ENCODE measurements around the gene MAPK14. TPM values are rescaled to one million over a fixed set of nuclear protein-coding genes. Genes with fewer than 3 reads are reported as not detected.
A peak's percentile ranks its signal among the peaks of the same experiment; 100 is the strongest.

Gene MAPK14
- total RNA-seq, 2 experiments from 2014 or later = 57.3 to 62.2 TPM

- Mint-ChIP-seq H3K27me3 (no peaks in the 10 kb centered on the region), H3K27ac (no peak overlapping the region), H3K36me3 (peaks cover 9% of the 10 kb centered on the region), H3K9me3 (no peaks in the 10 kb centered on the region), H3K4me3 (no peak overlapping the region), H3K4me1 (no peaks in the 10 kb centered on the region)
- DNase-seq = no peak
- no peak for ATAC-seq (ENCODE audit: low read depth)
- POLR2A ChIA-PET = no interaction called here
Observed at GRCh38 chr6:36049582-36049981, 22.0 kb downstream of the MAPK14 start.

GRCh38 chr6:36050305-36050704, 22.7 kb downstream of the MAPK14 start:
- Mint-ChIP-seq H3K4me1 (no peaks in the 10 kb centered on the region), H3K9me3 (no peaks in the 10 kb centered on the region), H3K27me3 (no peaks in the 10 kb centered on the region), H3K4me3 (no peak overlapping the region), H3K27ac (no peak overlapping the region), H3K36me3 (peaks cover 8% of the 10 kb centered on the region)
- peak; percentile 52 for ATAC-seq (ENCODE audit: low read depth)
- DNase-seq = no peak
- POLR2A ChIA-PET = no interaction called here

- Mint-ChIP-seq H3K9me3 (no peaks in the 10 kb centered on the region), H3K4me3 (no peak overlapping the region), H3K36me3 (peaks cover 7% of the 10 kb centered on the region), H3K27ac (no peak overlapping the region), H3K4me1 (no peaks in the 10 kb centered on the region), H3K27me3 (no peaks in the 10 kb centered on the region)
- DNase-seq (no peak), ATAC-seq (ENCODE audit: low read depth) (no peak)
- POLR2A ChIA-PET = no interaction called here
Observed at GRCh38 chr6:36050947-36051710, 23.5 kb downstream of the MAPK14 start.

GRCh38 chr6:36052097-36052496, 24.5 kb downstream of the MAPK14 start:
- no peak overlapping the region for H3K27ac Mint-ChIP-seq
- no peak for DNase-seq
- H3K27me3 Mint-ChIP-seq = no peaks in the 10 kb centered on the region
- POLR2A ChIA-PET = no interaction called here
- no peak overlapping the region for H3K4me3 Mint-ChIP-seq
- no peaks in the 10 kb centered on the region for H3K9me3 Mint-ChIP-seq
- H3K4me1 Mint-ChIP-seq = peaks cover 2% of the 10 kb centered on the region
- H3K36me3 Mint-ChIP-seq = peaks cover 4% of the 10 kb centered on the region
- no peak for ATAC-seq (ENCODE audit: low read depth)

- H3K4me3 Mint-ChIP-seq = no peak overlapping the region
- no peaks in the 10 kb centered on the region for H3K9me3 Mint-ChIP-seq
- peaks cover 6% of the 10 kb centered on the region for H3K36me3 Mint-ChIP-seq
- no peak for ATAC-seq (ENCODE audit: low read depth)
- POLR2A ChIA-PET = no interaction called here
- H3K27ac Mint-ChIP-seq = no peak overlapping the region
- H3K4me1 Mint-ChIP-seq = peaks cover 4% of the 10 kb centered on the region
- H3K27me3 Mint-ChIP-seq = no peaks in the 10 kb centered on the region
- DNase-seq = no peak
Observed at GRCh38 chr6:36053878-36054277, 26.3 kb downstream of the MAPK14 start.

- POLR2A ChIA-PET = no interaction called here
Observed at GRCh38 chr6:36054415-36054814, 26.8 kb downstream of the MAPK14 start.

GRCh38 chr6:36054956-36055355, 27.3 kb downstream of the MAPK14 start:
- Mint-ChIP-seq H3K27ac (no peak overlapping the region), H3K9me3 (no peaks in the 10 kb centered on the region), H3K4me1 (peaks cover 4% of the 10 kb centered on the region), H3K36me3 (peaks cover 13% of the 10 kb centered on the region), H3K27me3 (no peaks in the 10 kb centered on the region), H3K4me3 (no peak overlapping the region)
- DNase-seq (no peak), ATAC-seq (ENCODE audit: low read depth) (no peak)
- POLR2A ChIA-PET = no interaction called here

More at GRCh38 chr6:36054415-36054814, 26.8 kb downstream of the MAPK14 start:
- Mint-ChIP-seq H3K4me3 (no peak overlapping the region), H3K36me3 (peaks cover 8% of the 10 kb centered on the region), H3K4me1 (peaks cover 4% of the 10 kb centered on the region), H3K9me3 (no peaks in the 10 kb centered on the region), H3K27ac (no peak overlapping the region), H3K27me3 (no peaks in the 10 kb centered on the region)
- ATAC-seq (ENCODE audit: low read depth) (no peak), DNase-seq (no peak)

GRCh38 chr6:36056178-36056577, 28.6 kb downstream of the MAPK14 start:
- Mint-ChIP-seq H3K4me3 (no peak overlapping the region), H3K27me3 (no peaks in the 10 kb centered on the region), H3K4me1 (peaks cover 4% of the 10 kb centered on the region), H3K9me3 (no peaks in the 10 kb centered on the region), H3K36me3 (peaks cover 22% of the 10 kb centered on the region), H3K27ac (no peak overlapping the region)
- no peak for ATAC-seq (ENCODE audit: low read depth)
- no peak for DNase-seq
- POLR2A ChIA-PET = no interaction called here

- H3K27ac Mint-ChIP-seq = no peak overlapping the region
- ATAC-seq (ENCODE audit: low read depth) (no peak), DNase-seq (no peak)
- H3K27me3 Mint-ChIP-seq = no peaks in the 10 kb centered on the region
- H3K9me3 Mint-ChIP-seq = no peaks in the 10 kb centered on the region
- POLR2A ChIA-PET = no interaction called here
- peaks cover 14% of the 10 kb centered on the region for H3K4me1 Mint-ChIP-seq
- peaks cover 36% of the 10 kb centered on the region for H3K36me3 Mint-ChIP-seq
- no peak overlapping the region for H3K4me3 Mint-ChIP-seq
Observed at GRCh38 chr6:36061236-36061635, 33.6 kb downstream of the MAPK14 start.

- peaks cover 34% of the 10 kb centered on the region for H3K36me3 Mint-ChIP-seq
Observed at GRCh38 chr6:36062247-36062646, 34.6 kb downstream of the MAPK14 start.

GRCh38 chr6:36063318-36064060, 35.9 kb downstream of the MAPK14 start:
- Mint-ChIP-seq H3K36me3 (peaks cover 35% of the 10 kb centered on the region), H3K27ac (no peak overlapping the region), H3K4me3 (no peak overlapping the region), H3K27me3 (no peaks in the 10 kb centered on the region), H3K4me1 (peaks cover 14% of the 10 kb centered on the region), H3K9me3 (no peaks in the 10 kb centered on the region)
- POLR2A ChIA-PET = no interaction called here
- ATAC-seq (ENCODE audit: low read depth) (no peak), DNase-seq (no peak)

More at GRCh38 chr6:36062247-36062646, 34.6 kb downstream of the MAPK14 start:
- Mint-ChIP-seq H3K4me1 (peaks cover 12% of the 10 kb centered on the region), H3K4me3 (no peak overlapping the region), H3K27ac (no peak overlapping the region), H3K27me3 (no peaks in the 10 kb centered on the region), H3K9me3 (no peaks in the 10 kb centered on the region)
- POLR2A ChIA-PET = no interaction called here
- ATAC-seq (ENCODE audit: low read depth) (no peak), DNase-seq (no peak)

GRCh38 chr6:36064770-36065396, 37.3 kb downstream of the MAPK14 start:
- H3K4me1 Mint-ChIP-seq = peaks cover 14% of the 10 kb centered on the region
- POLR2A ChIA-PET = interaction anchor here (0.8 kb wide), 1 partner anchor 319 kb away, joined by 3 read pairs; no protein-coding TSS in a partner anchor

GRCh38 chr6:36065916-36066315, 38.3 kb downstream of the MAPK14 start:
- ATAC-seq (ENCODE audit: low read depth) (no peak), DNase-seq (no peak)
- H3K4me3 Mint-ChIP-seq = no peak overlapping the region
- no peaks in the 10 kb centered on the region for H3K27me3 Mint-ChIP-seq
- POLR2A ChIA-PET = no interaction called here
- H3K36me3 Mint-ChIP-seq = peaks cover 20% of the 10 kb centered on the region
- H3K9me3 Mint-ChIP-seq = no peaks in the 10 kb centered on the region
- peaks cover 14% of the 10 kb centered on the region for H3K4me1 Mint-ChIP-seq
- H3K27ac Mint-ChIP-seq = no peak overlapping the region

More at GRCh38 chr6:36064770-36065396, 37.3 kb downstream of the MAPK14 start:
- H3K4me3 Mint-ChIP-seq = no peak overlapping the region
- no peaks in the 10 kb centered on the region for H3K27me3 Mint-ChIP-seq
- DNase-seq = no peak
- H3K9me3 Mint-ChIP-seq = no peaks in the 10 kb centered on the region
- peaks cover 27% of the 10 kb centered on the region for H3K36me3 Mint-ChIP-seq
- ATAC-seq (ENCODE audit: low read depth) = no peak
- H3K27ac Mint-ChIP-seq = no peak overlapping the region

Measured in activated naive CD8-positive, alpha-beta T cell treated with anti-CD3 and anti-CD28 coated beads, Interleukin-2, amount 10 ng/mL, durations not matched to agents 7 days and 5 days (primary cell).